GM18526 (cell line): ENCODE results near the gene FADD.
A peak's percentile ranks its signal among the peaks of the same experiment; 100 is the strongest.

Experiments
- POLR2A ChIP-seq: IDR thresholded peaks from 3 replicates; pipeline ENCODE4 v1.6.1; 2011; ENCODE audit not compliant: insufficient read length; ENCODE audit errors: extremely low read depth

Gene FADD

DNA sequence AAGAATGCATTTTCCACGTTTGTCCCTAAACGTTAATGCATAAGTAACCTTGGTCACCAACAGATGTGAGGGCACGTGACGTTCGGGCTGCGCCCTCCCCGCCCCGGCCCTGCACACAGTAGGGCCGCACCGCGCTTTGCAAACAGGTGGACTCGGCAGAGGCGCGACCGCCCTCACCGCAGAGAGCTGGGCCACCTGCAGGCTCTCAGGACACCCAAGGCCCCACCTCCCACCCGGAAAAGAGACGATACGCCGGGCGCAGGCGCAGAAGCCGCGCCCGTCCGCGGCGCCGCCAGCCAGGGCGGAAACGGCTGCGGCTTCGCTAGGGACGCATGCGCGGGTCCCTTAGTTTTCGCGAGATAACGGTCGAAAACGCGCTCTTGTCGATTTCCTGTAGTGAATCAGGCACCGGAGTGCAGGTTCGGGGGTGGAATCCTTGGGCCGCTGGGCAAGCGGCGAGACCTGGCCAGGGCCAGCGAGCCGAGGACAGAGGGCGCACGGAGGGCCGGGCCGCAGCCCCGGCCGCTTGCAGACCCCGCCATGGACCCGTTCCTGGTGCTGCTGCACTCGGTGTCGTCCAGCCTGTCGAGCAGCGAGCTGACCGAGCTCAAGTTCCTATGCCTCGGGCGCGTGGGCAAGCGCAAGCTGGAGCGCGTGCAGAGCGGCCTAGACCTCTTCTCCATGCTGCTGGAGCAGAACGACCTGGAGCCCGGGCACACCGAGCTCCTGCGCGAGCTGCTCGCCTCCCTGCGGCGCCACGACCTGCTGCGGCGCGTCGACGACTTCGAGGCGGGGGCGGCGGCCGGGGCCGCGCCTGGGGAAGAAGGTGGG, at the start of gene FADD:
TSS of gene FADD (plus strand) at position 377 of the 831 bp plus-strand sequence. CDS start at position 541, 164 bp downstream.
- TF ChIP-seq POLR2A = peak; percentile 88

DNA sequence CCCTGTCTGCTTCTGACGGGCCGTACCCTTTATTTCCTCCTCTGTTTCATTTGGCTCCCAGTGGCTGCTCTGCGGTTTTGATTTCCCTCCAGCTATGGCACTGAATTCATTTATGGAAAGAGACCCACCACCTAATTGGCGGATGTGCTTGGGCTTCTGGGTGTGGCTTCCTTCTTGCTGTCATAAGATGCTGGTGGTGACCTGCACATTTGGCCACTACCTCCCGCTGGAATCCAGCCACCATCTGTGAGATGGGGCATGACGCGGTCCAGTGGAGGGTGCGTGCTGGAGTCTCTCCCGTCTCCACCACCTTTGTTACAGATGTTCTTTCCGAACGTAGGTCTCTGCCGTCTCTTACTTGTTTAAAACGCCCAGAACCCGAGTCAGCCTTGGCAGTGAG, 47.7 kb upstream of the FADD start:
- TF ChIP-seq POLR2A = no peak

DNA sequence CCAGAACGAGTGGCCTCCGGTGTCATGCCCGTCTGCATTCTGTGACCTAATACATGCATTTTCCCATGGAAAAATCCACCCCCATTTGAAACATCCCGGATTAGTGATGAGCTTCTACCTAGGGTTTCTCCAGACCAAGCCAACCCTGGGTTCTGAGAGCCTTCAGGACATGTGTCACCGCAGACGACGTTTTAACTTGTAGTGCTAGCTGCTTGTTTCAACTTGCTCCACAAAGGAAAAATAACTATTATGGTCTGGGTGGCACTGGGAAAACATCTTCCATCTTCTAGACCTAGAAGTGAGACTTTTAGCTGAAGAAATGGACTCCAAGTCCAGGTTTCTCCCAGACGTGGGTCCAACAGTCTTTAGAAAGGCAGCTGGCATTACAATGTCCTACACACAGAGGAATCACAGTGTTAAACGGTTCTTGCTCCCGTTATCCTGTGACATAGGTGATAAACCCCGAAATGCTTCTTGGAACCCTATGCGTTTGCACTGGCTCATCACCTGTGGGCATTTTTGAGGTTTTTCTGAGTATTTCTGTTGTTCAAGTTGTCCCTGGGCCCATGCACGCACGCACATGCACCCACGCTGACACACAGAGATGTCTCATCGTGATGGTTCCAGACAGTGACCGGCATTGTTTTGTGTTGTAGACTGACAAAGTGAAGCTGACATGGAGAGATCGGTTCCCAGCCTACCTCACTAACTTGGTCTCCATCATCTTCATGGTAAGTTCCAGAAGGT, 46.6 kb upstream of the FADD start:
- TF ChIP-seq POLR2A = no peak

- TF ChIP-seq POLR2A = no peak
Observed at GRCh38 chr11:70158201-70158600, 44.9 kb upstream of the FADD start.

DNA sequence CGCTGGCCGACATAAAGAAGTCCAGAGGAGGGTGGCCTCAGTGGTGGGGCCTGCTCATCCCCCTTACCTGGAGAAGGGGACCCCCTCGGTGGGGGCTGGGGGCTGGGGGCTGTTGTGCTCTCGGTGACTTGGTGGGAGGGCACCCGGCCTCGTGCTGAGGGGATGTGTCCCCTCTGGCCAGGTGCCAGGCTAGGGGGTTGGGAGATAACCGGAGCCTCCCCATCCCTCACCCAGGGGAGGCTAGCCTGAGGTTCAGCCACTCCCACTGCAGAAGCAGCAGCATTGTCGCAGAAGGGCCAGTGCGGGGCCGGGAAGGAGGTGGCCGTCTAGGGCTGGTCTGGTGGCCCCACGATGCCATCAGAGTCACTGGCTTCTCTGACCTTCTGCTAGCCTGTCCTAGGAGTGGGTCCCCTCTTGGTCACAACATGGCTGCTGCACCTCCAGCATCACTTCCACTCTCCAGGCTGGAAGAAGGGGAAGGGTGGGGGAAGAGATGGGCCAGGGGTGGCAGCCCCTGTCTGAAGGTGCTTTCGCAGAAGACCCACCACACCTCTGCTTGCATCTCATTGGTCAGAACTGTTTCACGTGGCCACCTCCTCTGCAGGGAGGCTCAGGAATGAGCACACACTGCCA, 44.2 kb upstream of the FADD start:
- TF ChIP-seq POLR2A = no peak

GRCh38 chr11:70159627-70160570, 43.2 kb upstream of the FADD start:
- no peak for TF ChIP-seq POLR2A

- no peak for TF ChIP-seq POLR2A
Observed at GRCh38 chr11:70161043-70161625, 42.0 kb upstream of the FADD start.

- TF ChIP-seq POLR2A = no peak
Observed at GRCh38 chr11:70164705-70165104, 38.4 kb upstream of the FADD start.

- no peak for TF ChIP-seq POLR2A
Observed at GRCh38 chr11:70167120-70167519, 36.0 kb upstream of the FADD start.

DNA sequence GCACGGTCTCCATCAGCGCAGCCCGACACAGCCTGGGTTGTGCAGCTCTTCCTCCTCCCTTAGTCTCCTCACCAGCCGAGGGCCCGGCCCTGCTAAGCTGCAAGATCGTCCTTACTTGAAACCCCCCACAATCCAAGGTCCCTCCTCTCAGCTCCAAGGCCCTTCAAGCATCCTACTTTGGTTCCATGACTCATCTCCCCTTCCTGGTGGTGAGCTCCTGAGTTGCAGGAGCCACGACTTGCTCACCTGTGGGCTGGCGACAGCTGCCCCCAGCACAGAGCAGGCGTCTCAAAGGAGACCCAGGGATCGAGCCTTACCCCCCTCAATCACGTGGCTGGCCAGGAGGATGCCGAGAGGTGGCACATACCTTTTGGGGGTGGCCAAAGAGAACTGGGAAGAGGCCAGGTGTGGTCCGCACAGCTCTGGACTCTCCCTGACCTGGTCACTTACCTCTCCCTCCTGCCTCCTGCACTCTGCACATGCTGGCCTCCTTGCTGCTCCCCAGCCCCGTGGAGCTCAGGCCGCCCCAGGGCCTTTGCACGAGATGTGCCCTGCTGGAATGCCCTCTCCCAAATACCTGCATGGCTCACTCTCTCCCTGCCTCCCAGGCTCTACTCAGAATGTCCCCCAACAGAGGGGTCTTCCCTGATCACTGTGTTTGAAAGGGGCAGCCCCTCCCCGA, 35.2 kb upstream of the FADD start:
- no peak for TF ChIP-seq POLR2A

- TF ChIP-seq POLR2A = no peak
Observed at GRCh38 chr11:70168405-70168754, 34.7 kb upstream of the FADD start.

GRCh38 chr11:70169127-70169526, 34.0 kb upstream of the FADD start:
- TF ChIP-seq POLR2A = no peak

GRCh38 chr11:70169632-70170031, 33.5 kb upstream of the FADD start:
- no peak for TF ChIP-seq POLR2A
